HG03095 (cell line): ENCODE data around the gene ABCC4.
A peak's percentile ranks its signal among the peaks of the same experiment; 100 is the strongest.

Source experiments
- ATAC-seq: cut with Tn5 transposase; IDR thresholded peaks from one replicate; pipeline ENCODE4 v1.9.1; 2021; ENCODE audit warnings: moderate library complexity; ENCODE audit not compliant: unreplicated experiment

The ABCC4 gene

GRCh38 chr13:95301183-95301967 lies at the start of gene ABCC4:
Gene ABCC4, minus strand, starts transcription at chr13:95301451. Its CDS starts 137 bp downstream, at chr13:95301314.
- peak; percentile 80 for ATAC-seq

GRCh38 chr13:95349267-95349666 lies 48.0 kb upstream of the ABCC4 start:
- ATAC-seq = no peak

GRCh38 chr13:95343944-95344343 lies 42.7 kb upstream of the ABCC4 start:
- no peak for ATAC-seq

- no peak for ATAC-seq
Measured at GRCh38 chr13:95341441-95341840, 40.2 kb upstream of the ABCC4 start.

- ATAC-seq = no peak
Measured at GRCh38 chr13:95338905-95339304, 37.7 kb upstream of the ABCC4 start.

GRCh38 chr13:95337597-95337996 lies 36.3 kb upstream of the ABCC4 start:
- no peak for ATAC-seq

GRCh38 chr13:95335667-95336066 lies 34.4 kb upstream of the ABCC4 start:
- no peak for ATAC-seq

GRCh38 chr13:95328386-95328785 lies 27.1 kb upstream of the ABCC4 start:
- ATAC-seq = no peak

GRCh38 chr13:95327190-95327589 lies 25.9 kb upstream of the ABCC4 start:
- ATAC-seq = no peak

- ATAC-seq = no peak
Measured at GRCh38 chr13:95326695-95327094, 25.4 kb upstream of the ABCC4 start.

GRCh38 chr13:95325485-95325884 lies 24.2 kb upstream of the ABCC4 start:
- ATAC-seq = no peak

- ATAC-seq = no peak
Measured at GRCh38 chr13:95323930-95324662, 22.8 kb upstream of the ABCC4 start.

- ATAC-seq = no peak
Measured at GRCh38 chr13:95319551-95320274, 18.5 kb upstream of the ABCC4 start.

- ATAC-seq = no peak
Measured at GRCh38 chr13:95317039-95317989, 16.1 kb upstream of the ABCC4 start.

GRCh38 chr13:95315752-95316151 lies 14.5 kb upstream of the ABCC4 start:
- no peak for ATAC-seq

GRCh38 chr13:95307507-95307906 lies 6.3 kb upstream of the ABCC4 start:
- no peak for ATAC-seq

- ATAC-seq = no peak
Measured at GRCh38 chr13:95304453-95304852, 3.2 kb upstream of the ABCC4 start.

GRCh38 chr13:95301968-95302393 lies 730 bp upstream of the ABCC4 start:
- ATAC-seq = no peak

- peak; percentile 41 for ATAC-seq
Measured at GRCh38 chr13:95300625-95301182, 547 bp downstream of the ABCC4 start.

GRCh38 chr13:95298971-95299621 lies 2.2 kb downstream of the ABCC4 start:
- no peak for ATAC-seq
